ENCODE measurements around the gene TRMT44. TPM values are rescaled to one million over a fixed set of nuclear protein-coding genes. Genes with fewer than 3 reads are reported as not detected.
A peak's percentile ranks its signal among the peaks of the same experiment; 100 is the strongest.

Gene TRMT44
- total and polyA plus RNA-seq, 2 of the 13 experiments (the other 11 are each of a cell fraction or from before 2014, with no cell fraction given), result 5.8 to 8.6 TPM

GRCh38 chr4:8403173-8403753 lies 37.3 kb upstream of the TRMT44 start (continued):
- TF ChIP-seq ZNF639 (CRISPR knock-in tag; conservative IDR thresholded peaks at IDR 0.05) (no peak), TEAD3 (CRISPR knock-in tag; optimal IDR thresholded peaks at IDR 0.05; ENCODE audit: borderline replicate concordance) (no peak), AKNA (CRISPR knock-in tag; IDR thresholded peaks at IDR 0.05; ENCODE audit: borderline replicate concordance) (no peak), RXRA (CRISPR knock-in tag; IDR thresholded peaks at IDR 0.05) (no peak), HES4 (CRISPR knock-in tag; IDR thresholded peaks at IDR 0.05; ENCODE audit: borderline replicate concordance) (no peak), ZFP41 (CRISPR knock-in tag; IDR thresholded peaks at IDR 0.05; ENCODE audit: borderline replicate concordance) (no peak), RAD21 (CRISPR knock-in tag; IDR thresholded peaks at IDR 0.05) (peak; percentile 79), HMGXB3 (CRISPR knock-in tag; IDR thresholded peaks at IDR 0.05; ENCODE audit: borderline replicate concordance) (no peak), XRCC5 (optimal IDR thresholded peaks at IDR 0.05; ENCODE audit: low read length) (peak; percentile 47), SIX1 (CRISPR knock-in tag; IDR thresholded peaks at IDR 0.05; ENCODE audit: borderline replicate concordance) (no peak), SAP130 (CRISPR knock-in tag; IDR thresholded peaks at IDR 0.05; ENCODE audit: low read depth) (no peak), BATF2 (CRISPR knock-in tag; IDR thresholded peaks at IDR 0.05) (no peak), HMGXB4 (CRISPR knock-in tag; IDR thresholded peaks at IDR 0.05; ENCODE audit: borderline replicate concordance in 1 of 2, low read depth in 1 of 2) (0 out of 4 replicates have a peak, but pooled peaks of 1 of the 2 experiments have one; percentile 26), TCF12 (IDR thresholded peaks at IDR 0.05) (no peak), TCF12 (CRISPR knock-in tag; IDR thresholded peaks at IDR 0.05) (no peak), RXRB (CRISPR knock-in tag; IDR thresholded peaks at IDR 0.05; ENCODE audit: borderline replicate concordance) (0 out of 2 replicates have a peak, but pooled peaks have one; percentile 20)
